Stimulated activated CD8-positive, alpha-beta memory T cell treated with anti-CD3 and anti-CD28 coated beads, Interleukin-12 subunit alpha, Interleukin-12 subunit beta, amount 100 ng/mL, for 4 hours (primary cell): Measurements from ENCODE around the gene EID2B.

Experiments
- DNase-seq: peaks from one replicate; pipeline ENCODE4 v3.0.0-alpha.2; 2020; ENCODE audit warnings: low read depth

Gene EID2B

GRCh38 chr19:39532233-39533002 is at the start of gene EID2B:
Gene EID2B, minus strand, starts transcription at chr19:39532852. Its CDS starts 50 bp downstream, at chr19:39532802.
- DNase-seq = peak; percentile 86

DNA sequence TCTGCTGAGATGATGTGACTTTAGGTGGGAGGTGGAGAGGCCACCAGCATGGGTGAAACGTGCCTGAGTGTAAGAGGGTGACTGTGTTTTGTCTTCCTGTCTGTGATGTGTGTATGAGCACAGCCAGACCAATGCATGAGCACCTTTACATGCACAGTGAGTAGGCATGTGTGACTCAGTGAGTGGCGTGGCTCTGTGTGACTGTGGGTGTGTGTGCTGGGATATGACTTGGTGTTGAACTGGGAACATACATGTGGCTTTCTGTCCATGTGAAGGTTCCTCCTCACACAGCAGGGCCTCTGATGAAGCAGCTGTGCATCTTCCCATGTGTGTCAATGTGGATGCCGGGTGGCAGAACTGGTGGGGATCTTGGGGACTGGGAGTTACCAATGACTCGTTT is 49.8 kb upstream of the EID2B start:
- no peak for DNase-seq

GRCh38 chr19:39568604-39569003 is 36.0 kb upstream of the EID2B start:
- no peak for DNase-seq

DNA sequence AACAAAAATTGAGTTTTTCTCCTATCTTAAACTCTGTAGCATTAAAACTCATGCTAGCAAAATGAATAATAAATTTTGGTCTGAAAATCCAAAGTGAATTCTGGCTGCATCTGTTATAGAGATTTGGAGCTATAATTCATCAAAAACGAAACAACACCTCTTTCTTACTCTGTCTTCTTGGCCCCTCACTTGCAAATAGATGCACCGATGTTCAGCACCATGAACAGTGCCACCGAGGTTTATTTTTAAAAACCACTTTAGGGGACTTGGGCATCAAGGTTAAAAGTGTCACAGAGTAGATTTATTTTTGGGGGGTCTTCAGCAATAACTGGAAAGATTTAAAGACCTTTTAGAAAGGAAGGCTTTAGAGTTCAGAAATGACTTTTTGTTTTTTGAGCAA is 33.4 kb upstream of the EID2B start:
- DNase-seq = no peak

GRCh38 chr19:39563408-39563807 is 30.8 kb upstream of the EID2B start:
- DNase-seq = no peak

GRCh38 chr19:39558624-39559117 is 26.0 kb upstream of the EID2B start:
- no peak for DNase-seq

- DNase-seq = no peak
Observed at GRCh38 chr19:39557811-39558623, 25.4 kb upstream of the EID2B start.

- no peak for DNase-seq
Observed at GRCh38 chr19:39555883-39556282, 23.2 kb upstream of the EID2B start.

GRCh38 chr19:39554701-39555311 is 22.2 kb upstream of the EID2B start:
- DNase-seq = no peak

DNA sequence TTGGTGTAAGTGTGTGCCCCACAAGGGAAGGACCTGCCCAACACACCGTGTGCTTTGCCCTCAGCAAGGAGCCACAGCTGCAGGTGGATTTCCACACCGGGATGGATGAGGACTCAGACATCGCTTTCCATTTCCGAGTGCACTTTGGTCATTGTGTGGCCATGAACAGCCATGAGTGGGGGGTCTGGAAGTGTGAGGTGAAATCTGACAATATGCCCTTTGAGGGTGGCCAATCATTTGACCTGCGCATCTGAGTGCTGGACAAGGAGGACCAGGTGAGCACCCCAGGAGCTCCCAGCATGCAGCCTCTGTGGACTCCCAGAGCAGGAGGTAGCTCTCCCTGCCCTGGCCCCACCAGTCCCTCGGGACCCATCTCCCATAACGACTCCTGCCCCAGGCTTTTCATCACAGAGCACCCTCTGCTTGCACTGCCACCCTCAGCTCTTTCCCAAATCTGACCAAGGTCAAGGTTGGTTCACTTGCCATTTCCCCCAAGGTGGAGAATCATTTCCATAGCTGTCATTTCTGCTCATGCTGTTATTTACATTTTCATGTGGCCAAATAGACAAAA is 20.5 kb upstream of the EID2B start:
- DNase-seq = no peak

- no peak for DNase-seq
Observed at GRCh38 chr19:39550197-39550596, 17.5 kb upstream of the EID2B start.

- no peak for DNase-seq
Observed at GRCh38 chr19:39546599-39546998, 13.9 kb upstream of the EID2B start.

GRCh38 chr19:39544911-39545310 is 12.3 kb upstream of the EID2B start:
- no peak for DNase-seq

DNA sequence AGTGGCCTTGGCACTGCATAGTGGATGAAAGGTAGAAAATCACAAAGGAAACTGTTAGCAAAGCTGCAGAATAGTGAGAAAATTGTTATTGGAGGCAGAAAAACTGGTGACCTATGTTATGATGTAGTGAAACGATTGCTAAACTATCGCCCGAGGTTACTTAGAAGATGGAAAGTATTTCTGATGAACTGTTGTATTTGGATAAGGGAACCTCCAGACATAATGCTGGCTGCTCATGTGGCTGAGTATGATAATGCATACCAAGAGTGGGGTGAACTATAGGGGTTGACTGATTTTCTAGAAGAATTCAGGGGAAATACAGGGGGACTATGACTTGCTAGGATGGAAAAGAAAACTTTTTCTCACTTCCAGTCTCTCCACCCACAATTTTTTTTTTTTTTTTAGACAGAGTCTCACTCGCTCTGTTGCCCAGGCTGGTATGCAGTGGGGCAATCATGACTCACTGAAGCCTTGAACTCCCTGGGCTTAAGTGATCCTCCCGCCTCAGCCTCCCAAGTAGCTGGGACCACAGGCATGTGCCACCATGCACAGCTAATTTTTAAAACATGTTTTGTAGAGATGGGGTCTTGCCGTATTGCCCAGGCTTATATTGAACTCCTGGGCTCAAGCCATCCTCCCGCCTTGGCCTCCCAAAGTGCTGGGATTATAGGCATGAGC is 11.7 kb upstream of the EID2B start:
- no peak for DNase-seq

DNA sequence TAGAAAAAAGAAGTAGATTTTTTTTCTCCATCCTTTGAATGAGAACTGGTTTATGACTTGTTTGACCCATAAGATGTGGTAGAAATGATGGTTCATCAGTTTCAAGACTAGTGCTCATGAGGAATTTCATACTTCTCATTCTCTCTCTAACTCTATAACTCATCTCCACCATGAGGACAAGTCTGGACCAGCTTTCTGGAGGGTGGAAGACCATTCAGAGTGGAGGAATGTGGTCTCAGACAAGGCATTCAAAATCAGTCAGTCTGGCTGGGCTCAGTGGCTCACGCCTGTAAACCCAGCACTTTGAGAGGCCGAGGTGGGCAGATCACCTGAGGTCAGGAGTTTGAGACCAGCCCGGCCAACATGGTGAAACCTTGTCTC is 10.8 kb upstream of the EID2B start:
- DNase-seq = no peak

DNA sequence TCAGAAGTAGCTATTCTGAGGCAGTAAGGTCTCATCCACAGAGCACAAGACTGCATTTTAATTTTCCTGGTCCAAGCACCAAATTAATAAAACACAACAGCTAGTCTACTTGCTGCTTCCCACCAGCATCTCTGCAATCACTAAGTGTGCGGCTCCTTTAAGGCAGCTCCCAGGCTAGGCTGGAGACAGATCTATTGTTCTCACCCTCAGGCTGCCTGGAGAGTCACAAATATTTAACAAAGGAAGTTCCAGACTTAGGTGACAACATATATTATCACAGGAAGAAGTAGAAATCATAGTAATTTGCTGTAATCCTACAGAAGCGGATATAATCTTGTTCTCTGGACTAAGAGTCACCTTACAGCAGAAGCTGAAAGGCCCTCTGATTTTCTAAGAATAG is 9.6 kb upstream of the EID2B start:
- DNase-seq = no peak

GRCh38 chr19:39540333-39540673 is 7.7 kb upstream of the EID2B start:
- no peak for DNase-seq

- DNase-seq = peak; percentile 88
Observed at GRCh38 chr19:39539518-39540332, 7.1 kb upstream of the EID2B start, which contains the start of gene EID2. Gene EID2, minus strand, starts transcription at chr19:39540161. Its CDS starts 82 bp downstream, at chr19:39540079.

DNA sequence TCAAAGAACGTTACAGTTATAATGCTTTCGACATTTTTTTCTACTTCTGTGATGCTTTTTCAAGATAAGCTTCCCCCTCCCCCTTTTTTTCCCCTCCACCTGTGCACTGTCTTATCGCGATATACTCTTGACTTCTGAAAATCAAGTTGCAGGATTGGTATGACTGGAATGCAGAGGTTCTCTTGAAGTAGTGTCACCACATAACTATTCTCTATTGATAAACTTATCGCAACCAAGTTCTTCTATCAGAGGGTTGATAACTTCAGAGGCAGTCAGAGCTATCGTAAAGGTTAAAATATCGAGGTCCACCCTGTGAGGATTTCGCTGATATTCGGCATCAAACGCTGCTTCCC is 6.5 kb upstream of the EID2B start:
- DNase-seq = no peak

- no peak for DNase-seq
Observed at GRCh38 chr19:39533791-39534190, 1.1 kb upstream of the EID2B start.

DNA sequence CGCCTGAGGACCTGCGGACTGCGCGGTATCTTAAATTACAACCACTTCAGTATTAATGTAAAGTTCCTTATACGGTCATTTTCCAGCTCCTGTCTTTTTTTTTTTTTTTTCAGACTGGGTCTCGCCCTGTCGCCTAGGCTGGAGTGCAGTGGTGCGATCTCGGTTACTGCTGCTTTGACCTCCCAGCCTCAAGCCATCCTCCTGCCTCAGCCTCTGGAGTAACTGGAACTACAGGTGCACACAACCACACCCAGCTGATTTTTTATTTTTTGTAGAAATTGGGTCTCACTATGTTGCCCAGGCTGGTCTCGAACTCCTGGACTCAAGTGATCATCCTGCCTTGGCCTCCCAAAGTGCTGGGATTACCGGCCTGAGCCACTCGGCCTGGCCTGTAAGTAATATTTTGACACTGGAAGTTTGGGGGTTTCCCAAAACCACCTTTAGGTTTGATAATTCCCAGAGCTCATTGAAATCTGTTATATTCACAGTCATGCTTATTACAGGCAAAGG is 406 bp upstream of the EID2B start:
- DNase-seq = no peak
